Activated CD4-positive, alpha-beta T cell treated with anti-CD3 and anti-CD28 coated beads for 36 hours (primary cell): ENCODE results near the gene PRKD2. TPM values are rescaled to one million over a fixed set of nuclear protein-coding genes. Genes with fewer than 3 reads are reported as not detected.
"Not testable (repeated sequence)": the region's sequence is repeated elsewhere in the genome, so short reads cannot be mapped to it uniquely, and the experiment has no call there.

Source experiments
- ATAC-seq: fragments of 200-7000 bp; cut with Tn5 transposase; one replicate; pipeline ENCODE4 v1.10.0; 2021; ENCODE audit warnings: mild to moderate bottlenecking, moderate library complexity
- CTCF ChIA-PET: fragments of 350-600 bp; sonication (Branson Sonifier 250); formaldehyde crosslinking; loops from one replicate; lab custom pipeline; 2021; ENCODE audit warnings: antibody characterized with exemption; lab: Charles Lee
- POLR2A ChIA-PET: fragments of 350-600 bp; sonication (Branson Sonifier 250); formaldehyde crosslinking; loops from one replicate; lab custom pipeline; 2021; ENCODE audit warnings: antibody characterized with exemption, inconsistent platforms; lab: Charles Lee
- DNase-seq: peaks from one replicate; pipeline ENCODE4 v3.0.0-alpha.2; 2020
- H3K27ac Mint-ChIP-seq: one replicate; pipeline ENCODE4 v1.8.0; 2021; ENCODE audit warnings: mixed read lengths
- H3K27me3 Mint-ChIP-seq: one replicate; pipeline ENCODE4 v1.8.0; 2021; ENCODE audit warnings: mixed read lengths
- H3K36me3 Mint-ChIP-seq: one replicate; pipeline ENCODE4 v1.8.0; 2021; ENCODE audit warnings: low read depth, mixed read lengths
- H3K4me1 Mint-ChIP-seq: one replicate; pipeline ENCODE4 v1.8.0; 2021; ENCODE audit warnings: mixed read lengths
- H3K4me3 Mint-ChIP-seq: one replicate; pipeline ENCODE4 v1.8.0; 2021; ENCODE audit warnings: mild to moderate bottlenecking, moderate library complexity, mixed read lengths
- H3K9me3 Mint-ChIP-seq: one replicate; pipeline ENCODE4 v1.8.0; 2021; ENCODE audit warnings: low read depth, mixed read lengths
- intact Hi-C, 2 experiments: fragments of 100-400 bp; cut with DNase I in 1 of 2; cut with micrococcal nuclease in 1 of 2; formaldehyde crosslinking; loops; one replicate each; pipeline versions ENCODE4 v1.14.2 to v1.15.1; 2022 to 2024; cut with DNase I, micrococcal nuclease
- microRNA-seq: library from miRNA; unstranded; fragments of <30 nt; microRNA quantifications from one replicate; pipeline ENCODE4 v1.2.0, GENCODE V29; 2021; ENCODE audit warnings: borderline replicate concordance
- total RNA-seq, 2 experiments: library from RNA; stranded (reverse); gene quantifications; one replicate each; pipeline ENCODE4 v1.2.3, GENCODE V29; 2021

The PRKD2 gene
- total RNA-seq, 2 experiments from 2014 or later: 76.0 to 78.3 TPM

DNA sequence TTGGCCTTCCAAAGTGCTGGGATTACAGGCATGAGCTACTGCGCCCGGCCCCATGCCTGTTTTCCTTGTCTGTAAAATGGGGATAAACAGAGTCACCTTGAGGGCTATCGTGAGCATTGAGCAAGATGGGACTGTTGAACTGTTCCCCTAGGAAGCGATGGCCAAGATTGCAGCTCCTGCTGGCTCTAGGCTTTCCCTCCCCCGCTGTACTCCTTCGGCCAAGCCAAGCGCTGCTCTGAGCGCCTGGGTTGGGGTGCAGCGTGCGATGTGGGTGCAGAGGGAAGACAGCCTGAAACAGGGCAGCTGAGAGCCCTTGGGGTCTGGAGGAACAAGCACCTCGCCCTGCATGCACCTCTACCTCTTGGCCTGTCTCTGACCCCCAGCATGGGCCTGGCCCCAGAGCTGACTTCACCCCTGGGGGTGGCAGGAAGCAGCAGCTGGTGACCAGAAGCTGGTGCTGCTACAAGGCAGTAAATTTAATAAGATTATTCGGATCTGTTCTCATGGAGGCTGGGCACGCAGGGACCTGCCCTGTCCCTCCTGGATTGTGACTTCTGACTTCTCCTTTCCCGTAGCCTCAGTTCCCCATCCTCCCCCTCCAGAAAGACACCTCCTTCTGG is 86.2 kb downstream of the PRKD2 start:
- H3K36me3 Mint-ChIP-seq: no peaks in the 10 kb centered on the region
- DNase-seq: no peak
- ChIA-PET CTCF (interaction anchor here (0.5 to 5.2 kb wide), 9 partner anchors 17 to 881 kb away, joined by 3 to 28 read pairs (median 4); partner anchors contain the start of gene DACT3), POLR2A (interaction anchor here (1.1 to 1.2 kb wide), 2 partner anchors 12 to 14 kb away, joined by 3 read pairs; no protein-coding TSS in a partner anchor)
- H3K27ac Mint-ChIP-seq: no peak overlapping the region
- peaks cover 22% of the 10 kb centered on the region for H3K4me1 Mint-ChIP-seq
- no peaks in the 10 kb centered on the region for H3K27me3 Mint-ChIP-seq
- no peaks in the 10 kb centered on the region for H3K9me3 Mint-ChIP-seq
- intact Hi-C loops: no loop called here
- ATAC-seq: no peak
- no peak overlapping the region for H3K4me3 Mint-ChIP-seq

GRCh38 chr19:46629546-46630025 is 87.3 kb downstream of the PRKD2 start:
- no peak overlapping the region for H3K4me3 Mint-ChIP-seq
- no peak overlapping the region for H3K27ac Mint-ChIP-seq
- POLR2A ChIA-PET: interaction anchor here (0.7 to 1.0 kb wide), 2 partner anchors 19 to 23 kb away, joined by 3 to 4 read pairs; no protein-coding TSS in a partner anchor
- no peak for DNase-seq
- CTCF ChIA-PET: interaction anchor here (0.7 to 5.2 kb wide), 9 partner anchors 11 to 99 kb away, joined by 3 to 28 read pairs (median 3); partner anchors contain the start of genes CALM3 and DACT3
- H3K9me3 Mint-ChIP-seq: no peaks in the 10 kb centered on the region
- intact Hi-C loops: no loop called here
- peaks cover 26% of the 10 kb centered on the region for H3K4me1 Mint-ChIP-seq
- no peaks in the 10 kb centered on the region for H3K27me3 Mint-ChIP-seq
- no peak for ATAC-seq
- peaks cover 3% of the 10 kb centered on the region for H3K36me3 Mint-ChIP-seq

GRCh38 chr19:46628970-46629369 is 87.9 kb downstream of the PRKD2 start:
- ChIA-PET CTCF (interaction anchor here (0.7 to 5.2 kb wide), 8 partner anchors 10 to 99 kb away, joined by 3 to 28 read pairs (median 3); partner anchors contain the start of genes CALM3 and DACT3), POLR2A (interaction anchor here (1.0 to 1.1 kb wide), 2 partner anchors 9 to 18 kb away, joined by 4 read pairs; no protein-coding TSS in a partner anchor)
- DNase-seq, H3K36me3 Mint-ChIP-seq, ATAC-seq, H3K9me3 Mint-ChIP-seq, H3K4me3 Mint-ChIP-seq, intact Hi-C loops, H3K27me3 Mint-ChIP-seq: not testable (repeated sequence)
- peaks cover 27% of the 10 kb centered on the region for H3K4me1 Mint-ChIP-seq
- H3K27ac Mint-ChIP-seq: peak overlapping the region; percentile 59

- no peak overlapping the region for H3K27ac Mint-ChIP-seq
- no peaks in the 10 kb centered on the region for H3K27me3 Mint-ChIP-seq
- H3K9me3 Mint-ChIP-seq: no peaks in the 10 kb centered on the region
- intact Hi-C loops: no loop called here
- peaks cover 31% of the 10 kb centered on the region for H3K4me1 Mint-ChIP-seq
- DNase-seq: no peak
- H3K36me3 Mint-ChIP-seq: peaks cover 21% of the 10 kb centered on the region
- no peak overlapping the region for H3K4me3 Mint-ChIP-seq
- ATAC-seq: no peak
- ChIA-PET POLR2A (no interaction called here), CTCF (interaction anchor here (0.5 to 2.5 kb wide), 5 partner anchors 9 to 484 kb away, joined by 3 to 10 read pairs (median 3); no protein-coding TSS in a partner anchor)
Measured at GRCh38 chr19:46626446-46626845, 90.5 kb downstream of the PRKD2 start.

DNA sequence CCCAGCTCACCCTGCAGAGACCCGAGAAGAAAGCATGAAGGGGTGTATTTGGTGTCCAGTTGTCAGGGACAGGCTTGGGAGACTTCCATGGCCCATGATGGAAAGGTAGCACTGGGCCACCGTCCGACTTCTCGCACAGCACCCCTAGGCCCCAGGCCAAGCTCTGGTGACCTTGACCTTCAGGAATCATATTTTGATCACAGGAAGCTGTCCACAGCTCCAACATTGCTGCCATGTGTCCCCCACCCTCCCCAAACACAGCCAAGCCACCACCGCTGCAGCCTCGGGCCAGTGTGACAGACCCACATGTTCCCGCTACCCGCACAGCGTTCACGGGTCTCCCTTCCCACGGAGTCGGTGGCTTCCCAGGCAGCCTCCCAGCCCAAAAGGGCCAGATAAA is 91.2 kb downstream of the PRKD2 start:
- ChIA-PET CTCF (interaction anchor here (0.6 to 2.5 kb wide), 6 partner anchors 8 to 385 kb away, joined by 3 to 10 read pairs (median 3); no protein-coding TSS in a partner anchor), POLR2A (no interaction called here)
- no peak overlapping the region for H3K4me3 Mint-ChIP-seq
- no peaks in the 10 kb centered on the region for H3K27me3 Mint-ChIP-seq
- intact Hi-C loops: no loop called here
- peaks cover 26% of the 10 kb centered on the region for H3K36me3 Mint-ChIP-seq
- ATAC-seq (no peak), DNase-seq (no peak)
- H3K4me1 Mint-ChIP-seq: peaks cover 39% of the 10 kb centered on the region
- peak overlapping the region; percentile 31 for H3K27ac Mint-ChIP-seq
- no peaks in the 10 kb centered on the region for H3K9me3 Mint-ChIP-seq

- DNase-seq (peak; percentile 75), ATAC-seq (peak; percentile 80)
- ChIA-PET POLR2A (no interaction called here), CTCF (interaction anchor here (0.6 to 2.5 kb wide), 5 partner anchors 8 to 86 kb away, joined by 3 to 10 read pairs (median 3); no protein-coding TSS in a partner anchor)
- intact Hi-C loops: loop anchor here in 1 of 2 experiments (5.0 kb wide), 1 partner anchor 162 kb away; the partner anchor contains the start of gene SLC1A5
- Mint-ChIP-seq H3K4me3 (peak within 1 kb of the TSS; percentile 82), H3K4me1 (peaks cover 45% of the 10 kb centered on the region), H3K36me3 (peaks cover 31% of the 10 kb centered on the region), H3K9me3 (no peaks in the 10 kb centered on the region), H3K27me3 (no peaks in the 10 kb centered on the region), H3K27ac (peak within 1 kb of the TSS; percentile 92)
Measured at GRCh38 chr19:46624958-46625661, 91.8 kb downstream of the PRKD2 start, which contains the start of gene PTGIR. Gene PTGIR, minus strand, starts transcription at chr19:46625089. Its CDS starts 864 bp downstream, at chr19:46624225.

Small RNA genes within 50 kb of the gene (microRNA-seq; reads per million reads assigned to microRNA genes)
- gene MIR320E: 2.1 reads per million

Other genes starting within 250 kb of the PRKD2 start
- gene PNMA8A, start 245.6 kb downstream of the PRKD2 start, total RNA-seq: not detected
- gene PNMA8B, start 221.2 kb downstream of the PRKD2 start, total RNA-seq: under 1 TPM; 0.07 to 0.14 TPM
- gene CALM3, start 115.8 kb downstream of the PRKD2 start, total RNA-seq: 100 to 1,000 TPM; 493 to 631 TPM
- 10 to 100 TPM; 40.1 to 41.0 TPM for gene PTGIR, start 92.0 kb downstream of the PRKD2 start, total RNA-seq
- 10 to 100 TPM; 13.8 to 17.4 TPM for gene GNG8, start 80.9 kb downstream of the PRKD2 start, total RNA-seq
- gene DACT3, start 55.9 kb downstream of the PRKD2 start, total RNA-seq: 1 to 10 TPM; 2.9 to 3.1 TPM
- gene FKRP, start 28.9 kb upstream of the PRKD2 start, total RNA-seq: 10 to 100 TPM; 12.1 to 16.2 TPM
- gene STRN4, start 29.3 kb upstream of the PRKD2 start, total RNA-seq: 10 to 100 TPM; 56.4 to 56.8 TPM
- gene SLC1A5, start 71.5 kb upstream of the PRKD2 start, total RNA-seq: 100 to 1,000 TPM; 200 to 227 TPM
- 100 to 1,000 TPM; 102 to 104 TPM for gene AP2S1, start 133.7 kb upstream of the PRKD2 start, total RNA-seq
- 10 to 100 TPM; 16.5 to 17.2 TPM for gene ARHGAP35, start 143.9 kb upstream of the PRKD2 start, total RNA-seq